Esophagus muscularis mucosa (tissue), 4 donors: ENCODE measurements around the gene CHST15. TPM values are rescaled to one million over a fixed set of nuclear protein-coding genes. Genes with fewer than 3 reads are reported as not detected.

Experiments
- DNase-seq: peaks from one replicate; pipeline ENCODE4 v3.0.0-alpha.2; 2017; ENCODE audit errors: extremely low spot score
- H3K27ac ChIP-seq, 4 donors: fragments of 200-600 bp; sonication (generic); replicated peaks in 1 of 4; 1 replicate in 3 of 4; 2 replicates in 1 of 4; pipeline ENCODE4 v1.5.1; 2016 to 2019; ENCODE audit warnings: mild to moderate bottlenecking in 1 of 4
- H3K27me3 ChIP-seq, 4 donors: fragments of 200-600 bp; sonication (generic); one replicate each; pipeline versions ENCODE4 v1.5.1 to v1.6.0; 2016 to 2019
- H3K36me3 ChIP-seq, 4 donors: fragments of 200-600 bp; sonication (generic); one replicate each; pipeline ENCODE4 v1.5.1; 2016 to 2019
- H3K4me1 ChIP-seq, 4 donors: fragments of 200-600 bp; sonication (generic); one replicate each; pipeline ENCODE4 v1.5.1; 2016 to 2019
- H3K4me3 ChIP-seq, 4 donors: fragments of 200-600 bp; sonication (generic); 1 replicate in 2 of 4; 2 replicates in 2 of 4; pipeline ENCODE4 v1.5.1; 2016 to 2019; ENCODE audit warnings: mild to moderate bottlenecking in 4 of 4, moderate library complexity in 1 of 4
- H3K9me3 ChIP-seq, 4 donors: fragments of 200-600 bp; sonication (generic); 1 replicate in 3 of 4; 2 replicates in 1 of 4; pipeline ENCODE4 v1.5.1; 2016 to 2019
- CTCF ChIP-seq, 3 experiments: fragments of 200-600 bp in 2 of 3; fragments of 450-650 bp in 1 of 3; sonication (generic) in 2 of 3; IDR thresholded peaks; one replicate each; pipeline ENCODE4 v1.5.1; 2017 to 2019; ENCODE audit warnings: antibody characterized with exemption in 3 of 3, mild to moderate bottlenecking in 2 of 3, moderate library complexity in 1 of 3
- EP300 ChIP-seq: sonication (generic); formaldehyde crosslinking; IDR thresholded peaks from one replicate; pipeline ENCODE4 v1.6.1; 2017; ENCODE audit warnings: antibody characterized with exemption
- POLR2A ChIP-seq: fragments of 450-650 bp; IDR thresholded peaks from one replicate; pipeline ENCODE4 v1.6.1; 2017; ENCODE audit warnings: antibody characterized with exemption, moderate library complexity, mild to moderate bottlenecking, low read depth
- POLR2AphosphoS5 ChIP-seq, 2 donors: sonication (generic); formaldehyde crosslinking; IDR thresholded peaks; one replicate each; pipeline ENCODE4 v1.6.1; 2017; ENCODE audit warnings: antibody characterized with exemption in 2 of 2
- WGBS: methylation state at CpG from one replicate; pipeline ENCODE4 v1.1.5; 2018; 5-methylcytosine and 5-hydroxymethylcytosine counted together
- intact Hi-C: fragments of 100-400 bp; cut with DNase I; formaldehyde crosslinking; loops from one replicate; pipeline ENCODE4 v1.15.1; 2023
- total RNA-seq, 4 donors: library from RNA; depleted of rRNA; stranded (reverse); fragments of >200 nt; gene quantifications; one replicate each; pipeline versions ENCODE4 v1.1.0 to v1.2.1, GENCODE V29; 2016

CHST15 gene
- total RNA-seq, 4 donors from 2014 or later: 48.2 to 76.1 (median 62.5) TPM

- Histone ChIP-seq H3K27ac (no peak overlapping the region), H3K4me1 (peaks cover 4 to 89% (median 82%) of the 10 kb centered on the region in 4 donors), H3K4me3 (no peak overlapping the region), H3K27me3 (no peaks in the 10 kb centered on the region), H3K36me3 (peaks cover 0 to 11% (median 0%) of the 10 kb centered on the region in 4 donors), H3K9me3 (no peaks in the 10 kb centered on the region)
- TF ChIP-seq CTCF (IDR thresholded peaks at IDR 0.05) (no peak), EP300 (no peak), POLR2A (no peak), POLR2AphosphoS5 (IDR thresholded peaks at IDR 0.05) (no peak)
- intact Hi-C loops: no loop called here
- DNase-seq: no peak
- 82% methylated on average over 10 of the region's 10 CpGs for WGBS
Measured at GRCh38 chr10:124061030-124061429, 32.4 kb downstream of the CHST15 start.

GRCh38 chr10:124060148-124060720 lies 33.2 kb downstream of the CHST15 start:
- H3K27ac ChIP-seq: no peak overlapping the region
- no peak overlapping the region for H3K4me3 ChIP-seq
- peaks cover 0 to 11% (median 0%) of the 10 kb centered on the region in 4 donors for H3K36me3 ChIP-seq
- WGBS: 74% methylated on average over 3 of the region's 6 CpGs
- intact Hi-C loops: no loop called here
- no peak for TF ChIP-seq POLR2AphosphoS5 (IDR thresholded peaks at IDR 0.05)
- no peak for TF ChIP-seq POLR2A
- no peak for TF ChIP-seq EP300
- TF ChIP-seq CTCF (IDR thresholded peaks at IDR 0.05): no peak
- H3K27me3 ChIP-seq: no peaks in the 10 kb centered on the region
- DNase-seq: no peak
- H3K9me3 ChIP-seq: no peaks in the 10 kb centered on the region
- peaks cover 0 to 89% (median 79%) of the 10 kb centered on the region in 4 donors for H3K4me1 ChIP-seq

- Histone ChIP-seq H3K4me3 (no peak overlapping the region), H3K9me3 (no peaks in the 10 kb centered on the region), H3K27me3 (no peaks in the 10 kb centered on the region), H3K27ac (no peak overlapping the region), H3K4me1 (peaks cover 0 to 89% (median 76%) of the 10 kb centered on the region in 4 donors), H3K36me3 (peaks cover 0 to 11% (median 0%) of the 10 kb centered on the region in 4 donors)
- WGBS: 65% methylated on average over 12 of the region's 12 CpGs
- no peak for DNase-seq
- no peak for TF ChIP-seq POLR2A
- TF ChIP-seq CTCF (IDR thresholded peaks at IDR 0.05): no peak
- TF ChIP-seq EP300: no peak
- no peak for TF ChIP-seq POLR2AphosphoS5 (IDR thresholded peaks at IDR 0.05)
- intact Hi-C loops: no loop called here
Measured at GRCh38 chr10:124059551-124059950, 33.8 kb downstream of the CHST15 start.

GRCh38 chr10:124058346-124059003 lies 34.9 kb downstream of the CHST15 start:
- H3K4me3 ChIP-seq: no peak overlapping the region
- no peak overlapping the region for H3K27ac ChIP-seq
- H3K9me3 ChIP-seq: no peaks in the 10 kb centered on the region
- peaks cover 0 to 11% (median 0%) of the 10 kb centered on the region in 4 donors for H3K36me3 ChIP-seq
- WGBS: 81% methylated on average over 8 of the region's 8 CpGs
- H3K27me3 ChIP-seq: no peaks in the 10 kb centered on the region
- DNase-seq: no peak
- H3K4me1 ChIP-seq: peaks cover 0 to 89% (median 75%) of the 10 kb centered on the region in 4 donors
- TF ChIP-seq CTCF (IDR thresholded peaks at IDR 0.05) (no peak), EP300 (no peak), POLR2A (no peak), POLR2AphosphoS5 (IDR thresholded peaks at IDR 0.05) (no peak)
- intact Hi-C loops: no loop called here
